ENCODE data around the gene JPT2. TPM values are rescaled to one million over a fixed set of nuclear protein-coding genes. Genes with fewer than 3 reads are reported as not detected.

The JPT2 gene
- total and polyA plus RNA-seq, 8 donors = 13.5 to 49.3 (median 27.5) TPM

DNA sequence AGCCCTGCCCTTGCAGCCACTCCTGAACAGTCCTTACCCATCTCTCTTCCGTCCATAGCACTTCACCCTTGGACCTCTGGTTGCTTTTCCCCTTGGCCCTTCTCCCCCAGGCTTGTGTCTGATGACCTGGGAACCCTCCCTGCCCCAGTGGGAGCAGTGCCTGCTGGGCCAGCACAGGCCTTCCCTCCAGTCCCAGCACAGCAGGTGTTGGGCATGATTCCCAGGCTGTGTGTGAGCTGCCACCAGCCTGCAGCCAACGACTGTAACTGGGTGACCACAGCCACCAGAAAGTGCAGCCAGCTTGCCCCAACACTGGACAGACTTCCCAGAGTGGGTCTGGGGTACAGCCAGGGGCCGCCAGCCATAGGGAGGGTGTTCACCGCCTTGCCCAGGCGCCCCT is 35.9 kb upstream of the JPT2 start:
- H3K9me3 ChIP-seq = no peaks in the 10 kb centered on the region
- no peak overlapping the region for H3K27ac ChIP-seq
- ATAC-seq (peak in 1 of 4 donors; percentile 21), FAIRE-seq (no peak), DNase-seq (no peak)
- TF ChIP-seq, protein P1, sequence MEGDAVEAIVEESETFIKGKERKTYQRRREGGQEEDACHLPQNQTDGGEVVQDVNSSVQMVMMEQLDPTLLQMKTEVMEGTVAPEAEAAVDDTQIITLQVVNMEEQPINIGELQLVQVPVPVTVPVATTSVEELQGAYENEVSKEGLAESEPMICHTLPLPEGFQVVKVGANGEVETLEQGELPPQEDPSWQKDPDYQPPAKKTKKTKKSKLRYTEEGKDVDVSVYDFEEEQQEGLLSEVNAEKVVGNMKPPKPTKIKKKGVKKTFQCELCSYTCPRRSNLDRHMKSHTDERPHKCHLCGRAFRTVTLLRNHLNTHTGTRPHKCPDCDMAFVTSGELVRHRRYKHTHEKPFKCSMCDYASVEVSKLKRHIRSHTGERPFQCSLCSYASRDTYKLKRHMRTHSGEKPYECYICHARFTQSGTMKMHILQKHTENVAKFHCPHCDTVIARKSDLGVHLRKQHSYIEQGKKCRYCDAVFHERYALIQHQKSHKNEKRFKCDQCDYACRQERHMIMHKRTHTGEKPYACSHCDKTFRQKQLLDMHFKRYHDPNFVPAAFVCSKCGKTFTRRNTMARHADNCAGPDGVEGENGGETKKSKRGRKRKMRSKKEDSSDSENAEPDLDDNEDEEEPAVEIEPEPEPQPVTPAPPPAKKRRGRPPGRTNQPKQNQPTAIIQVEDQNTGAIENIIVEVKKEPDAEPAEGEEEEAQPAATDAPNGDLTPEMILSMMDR (IDR thresholded peaks at IDR 0.05) = no peak
- H3K36me3 ChIP-seq = peaks cover 0 to 56% (median 12%) of the 10 kb centered on the region in 3 donors
- WGBS, 2 donors = 80 to 85% methylated on average over 5 of the region's 5 CpGs
- H3K4me1 ChIP-seq = no peaks in the 10 kb centered on the region
- no peak overlapping the region for H3K4me3 ChIP-seq
- H3K27me3 ChIP-seq = no peaks in the 10 kb centered on the region
- intact Hi-C loops (cut with DNase I) = no loop called here

DNA sequence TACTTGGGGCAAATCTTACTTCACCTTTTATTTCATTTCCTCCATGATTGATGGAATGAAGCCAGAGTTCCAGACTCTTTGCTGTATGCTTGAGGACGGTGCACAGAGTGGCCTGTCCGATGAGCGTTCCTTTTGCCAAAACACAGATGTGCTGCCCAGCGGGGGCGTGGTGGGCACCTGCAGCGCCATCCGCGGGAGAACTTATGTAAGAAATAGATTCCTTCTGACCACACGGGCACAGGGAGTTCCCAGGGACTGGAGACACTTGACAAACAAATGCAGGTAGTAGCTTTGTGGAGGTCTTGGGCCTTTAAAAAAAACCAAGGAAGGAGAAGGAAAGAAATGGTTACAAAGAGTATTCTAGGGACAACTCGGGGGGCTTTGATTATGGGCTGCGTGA is 35.3 kb upstream of the JPT2 start:
- Histone ChIP-seq H3K4me3 (no peak overlapping the region), H3K27me3 (no peaks in the 10 kb centered on the region), H3K4me1 (no peaks in the 10 kb centered on the region), H3K36me3 (peaks cover 0 to 51% (median 12%) of the 10 kb centered on the region in 3 donors), H3K9me3 (no peaks in the 10 kb centered on the region), H3K27ac (no peak overlapping the region)
- FAIRE-seq (no peak), ATAC-seq (no peak), DNase-seq (no peak)
- 92 to 93% methylated on average over 11 of the region's 11 CpGs for WGBS, 2 donors
- TF ChIP-seq, protein P1 (IDR thresholded peaks at IDR 0.05) = no peak
- intact Hi-C loops (cut with DNase I) = no loop called here

DNA sequence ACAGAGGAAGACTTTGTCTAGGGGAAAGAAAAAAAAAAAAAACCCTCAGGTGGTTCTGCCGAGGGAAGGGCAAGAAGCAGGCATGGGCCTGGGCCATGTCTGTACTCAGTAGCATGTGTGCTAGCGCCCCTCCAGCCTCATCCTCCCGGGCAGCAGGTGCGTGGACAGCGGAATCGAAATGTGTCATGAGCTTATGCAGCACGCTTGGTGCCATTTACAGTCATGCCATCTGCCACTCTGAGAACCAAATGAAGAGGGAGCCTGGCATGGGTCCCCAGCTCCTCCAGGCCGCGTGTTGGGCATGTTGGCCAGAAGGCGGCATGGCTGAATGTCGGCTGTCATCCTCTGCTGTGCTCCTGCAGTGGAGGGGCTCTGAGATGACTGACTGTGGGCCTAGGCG is 34.6 kb upstream of the JPT2 start:
- WGBS, 2 donors = 96% methylated on average over 12 of the region's 12 CpGs
- Histone ChIP-seq H3K9me3 (no peaks in the 10 kb centered on the region), H3K4me1 (no peaks in the 10 kb centered on the region), H3K27ac (no peak overlapping the region), H3K36me3 (peaks cover 0 to 43% (median 9%) of the 10 kb centered on the region in 3 donors), H3K27me3 (no peaks in the 10 kb centered on the region), H3K4me3 (no peak overlapping the region)
- intact Hi-C loops (cut with DNase I) = no loop called here
- DNase-seq (no peak), ATAC-seq (no peak), FAIRE-seq (no peak)
- TF ChIP-seq, protein P1 (IDR thresholded peaks at IDR 0.05) = no peak

DNA sequence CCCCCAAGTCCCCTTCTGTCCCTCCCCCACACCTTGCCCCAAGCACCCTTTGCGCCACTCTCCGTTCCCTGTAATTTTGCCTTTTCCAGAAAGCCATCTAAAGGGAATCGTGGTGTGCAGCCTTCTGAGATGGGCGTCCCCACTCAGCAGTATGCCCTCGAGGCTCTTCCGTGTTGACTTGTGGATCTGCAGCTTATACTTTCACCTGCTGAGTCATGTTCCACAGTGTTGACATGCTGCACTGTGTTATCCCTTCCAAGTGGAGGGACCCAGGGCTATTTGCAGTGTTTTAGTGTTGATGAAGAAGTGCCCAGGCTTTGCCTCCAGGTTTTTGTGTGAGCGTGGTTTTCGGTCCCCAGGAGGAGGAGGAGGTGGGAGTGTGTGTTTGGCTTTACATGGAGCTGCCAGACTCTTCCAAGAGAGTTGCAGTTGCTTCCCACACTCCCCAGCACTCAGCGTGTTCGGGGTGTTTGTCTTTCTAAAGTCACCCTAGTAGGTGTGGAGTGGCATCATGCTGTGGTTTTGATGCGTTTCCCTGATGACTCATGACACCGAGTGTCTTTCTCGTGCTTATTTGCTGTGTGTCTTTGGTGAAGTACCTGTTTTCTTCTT is 32.1 kb upstream of the JPT2 start:
- no peak overlapping the region for H3K27ac ChIP-seq
- H3K27me3 ChIP-seq = no peaks in the 10 kb centered on the region
- peaks cover 0 to 23% (median 0%) of the 10 kb centered on the region in 3 donors for H3K36me3 ChIP-seq
- ATAC-seq (peak in 1 of 4 donors; percentile 40), FAIRE-seq (no peak), DNase-seq (no peak)
- H3K4me3 ChIP-seq = no peak overlapping the region
- WGBS, 2 donors = 85 to 86% methylated on average over 13 of the region's 13 CpGs
- intact Hi-C loops (cut with DNase I) = no loop called here
- no peaks in the 10 kb centered on the region for H3K9me3 ChIP-seq
- TF ChIP-seq, protein P1 (IDR thresholded peaks at IDR 0.05) = no peak
- H3K4me1 ChIP-seq = no peaks in the 10 kb centered on the region

DNA sequence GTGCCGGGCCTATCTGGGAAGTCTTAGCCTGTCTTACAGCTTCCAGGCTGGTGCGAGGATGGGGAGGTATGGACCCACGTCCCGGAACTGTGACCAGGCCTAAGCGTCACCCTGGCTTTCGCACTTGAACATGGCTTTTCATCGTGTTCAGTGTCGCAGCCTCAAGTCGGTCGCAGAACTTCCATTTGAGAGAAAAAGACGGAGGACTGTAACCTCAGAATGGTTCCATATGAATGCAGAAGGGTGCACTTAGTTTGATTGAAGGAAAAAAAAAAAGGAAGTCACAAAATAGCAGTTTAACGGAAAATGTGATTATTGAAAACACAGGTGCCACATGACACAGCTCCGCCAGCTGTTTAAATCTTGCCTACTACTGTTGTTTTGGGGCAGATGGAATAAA is 30.2 kb upstream of the JPT2 start:
- ATAC-seq = no peak

More for the DNA sequence above, 30.2 kb upstream of the JPT2 start:
- H3K27ac ChIP-seq = no peak overlapping the region
- no peaks in the 10 kb centered on the region for H3K9me3 ChIP-seq
- no peaks in the 10 kb centered on the region for H3K27me3 ChIP-seq
- H3K36me3 ChIP-seq = peaks cover 1 to 10% (median 3%) of the 10 kb centered on the region in 3 donors
- DNase-seq (no peak), FAIRE-seq (no peak)
- 89 to 93% methylated on average over 13 of the region's 13 CpGs for WGBS, 2 donors
- TF ChIP-seq, protein P1 (IDR thresholded peaks at IDR 0.05) = no peak
- intact Hi-C loops (cut with DNase I) = no loop called here
- H3K4me3 ChIP-seq = no peak overlapping the region
- H3K4me1 ChIP-seq = no peaks in the 10 kb centered on the region
